Measurements from ENCODE around the gene RDH5. TPM values are rescaled to one million over a fixed set of nuclear protein-coding genes. Genes with fewer than 3 reads are reported as not detected.

The RDH5 gene
- total RNA-seq, 1 donor, result 32.2 TPM

DNA sequence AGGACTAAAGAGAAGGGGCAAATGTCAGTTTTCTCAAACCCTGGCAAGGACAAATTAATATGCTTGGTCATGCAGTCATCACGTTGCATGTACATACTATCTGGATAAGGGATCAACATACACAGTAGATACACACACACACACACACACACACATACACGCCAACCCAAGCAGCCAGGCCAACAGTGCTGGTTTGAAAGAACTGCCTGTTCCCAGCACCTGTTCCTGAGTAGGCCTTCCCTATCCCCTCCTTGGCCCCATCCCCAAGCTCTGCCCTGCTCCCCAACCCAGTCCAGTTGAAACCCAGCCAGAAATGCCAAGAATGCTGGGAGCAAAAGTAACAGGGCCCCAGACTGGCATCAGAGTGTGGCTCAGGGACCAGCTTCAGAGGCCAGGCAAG is 16.9 kb upstream of the RDH5 start:
- Histone ChIP-seq H3K9me3 (ENCODE audit: low read depth, low read length) (no peaks in the 10 kb centered on the region), H3K36me3 (ENCODE audit: insufficient read depth, low read length) (peaks cover 25% of the 10 kb centered on the region), H3K4me2 (ENCODE audit: insufficient read depth, low read length) (peak overlapping the region; percentile 76), H2AFZ (ENCODE audit: low read length) (no peak overlapping the region), H3K79me2 (ENCODE audit: insufficient read depth, low read length) (peaks cover 81% of the 10 kb centered on the region), H3K27ac (ENCODE audit: low read depth, low read length) (peak overlapping the region; percentile 66), H3K4me1 (ENCODE audit: insufficient read depth, low read length) (peaks cover 40% of the 10 kb centered on the region), H4K20me1 (ENCODE audit: insufficient read depth, low read length) (peaks cover 52% of the 10 kb centered on the region), H3K4me3 (ENCODE audit: insufficient read depth, low read length) (peak overlapping the region; percentile 73), H3K27me3 (ENCODE audit: insufficient read depth, low read length) (no peaks in the 10 kb centered on the region)
- TF ChIP-seq CTCF (IDR thresholded peaks at IDR 0.05; ENCODE audit: extremely low read depth, low read depth, low read length), result no peak
- DNase-seq (ENCODE audit: insufficient read length, low spot score, missing footprints), result peak; percentile 63

DNA sequence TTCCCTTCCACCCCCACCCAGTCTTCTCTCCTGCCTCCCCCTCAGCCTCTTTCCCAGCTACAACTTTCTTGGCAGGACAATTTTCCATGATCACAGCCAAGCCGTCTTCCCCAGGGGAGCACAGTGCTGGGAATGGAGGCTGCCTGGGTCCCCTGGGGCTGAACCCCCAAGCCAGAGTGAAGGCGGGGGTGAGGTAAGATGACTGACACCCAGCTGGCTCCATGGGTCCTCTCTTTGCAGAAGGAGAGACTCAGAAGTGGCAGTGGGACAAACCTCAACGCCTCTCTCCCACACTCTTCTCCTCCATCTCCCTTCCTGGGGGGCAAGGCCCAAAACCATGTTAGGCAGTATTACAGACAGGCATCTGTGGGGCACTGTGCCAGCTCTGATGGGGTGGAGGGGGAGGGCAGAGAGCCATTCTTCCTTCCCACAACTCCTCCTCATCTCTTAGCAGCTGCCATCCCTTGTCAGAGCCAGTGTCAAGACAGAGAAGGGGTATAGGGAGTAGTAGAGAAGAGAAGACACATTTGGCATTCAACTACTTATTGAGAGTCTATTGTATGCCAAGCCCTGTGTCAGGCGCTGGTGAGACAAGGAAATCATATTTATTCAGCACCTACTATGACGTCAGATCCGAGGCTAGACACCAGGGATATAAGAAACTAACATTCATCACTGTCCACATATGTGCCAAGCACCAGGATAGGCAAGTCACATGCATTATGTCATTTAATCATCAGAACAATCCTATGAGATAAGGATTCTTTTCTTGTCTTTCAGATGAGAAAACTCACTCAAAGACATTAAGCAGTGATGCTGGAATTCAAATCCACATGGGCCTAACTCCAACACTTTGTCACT is 16.1 kb upstream of the RDH5 start:
- no peak for TF ChIP-seq CTCF (IDR thresholded peaks at IDR 0.05; ENCODE audit: extremely low read depth, low read depth, low read length)
- no peaks in the 10 kb centered on the region for H3K9me3 ChIP-seq (ENCODE audit: low read depth, low read length)
- H3K4me2 ChIP-seq (ENCODE audit: insufficient read depth, low read length), result peak overlapping the region; percentile 76
- peaks cover 49% of the 10 kb centered on the region for H3K4me1 ChIP-seq (ENCODE audit: insufficient read depth, low read length)
- DNase-seq (ENCODE audit: insufficient read length, low spot score, missing footprints), result peak; percentile 93
- H3K79me2 ChIP-seq (ENCODE audit: insufficient read depth, low read length), result peaks cover 77% of the 10 kb centered on the region
- no peaks in the 10 kb centered on the region for H3K27me3 ChIP-seq (ENCODE audit: insufficient read depth, low read length)
- H3K4me3 ChIP-seq (ENCODE audit: insufficient read depth, low read length), result peak overlapping the region; percentile 73
- H2AFZ ChIP-seq (ENCODE audit: low read length), result no peak overlapping the region
- peak overlapping the region; percentile 66 for H3K27ac ChIP-seq (ENCODE audit: low read depth, low read length)
- H3K36me3 ChIP-seq (ENCODE audit: insufficient read depth, low read length), result peaks cover 22% of the 10 kb centered on the region
- peaks cover 51% of the 10 kb centered on the region for H4K20me1 ChIP-seq (ENCODE audit: insufficient read depth, low read length)

DNA sequence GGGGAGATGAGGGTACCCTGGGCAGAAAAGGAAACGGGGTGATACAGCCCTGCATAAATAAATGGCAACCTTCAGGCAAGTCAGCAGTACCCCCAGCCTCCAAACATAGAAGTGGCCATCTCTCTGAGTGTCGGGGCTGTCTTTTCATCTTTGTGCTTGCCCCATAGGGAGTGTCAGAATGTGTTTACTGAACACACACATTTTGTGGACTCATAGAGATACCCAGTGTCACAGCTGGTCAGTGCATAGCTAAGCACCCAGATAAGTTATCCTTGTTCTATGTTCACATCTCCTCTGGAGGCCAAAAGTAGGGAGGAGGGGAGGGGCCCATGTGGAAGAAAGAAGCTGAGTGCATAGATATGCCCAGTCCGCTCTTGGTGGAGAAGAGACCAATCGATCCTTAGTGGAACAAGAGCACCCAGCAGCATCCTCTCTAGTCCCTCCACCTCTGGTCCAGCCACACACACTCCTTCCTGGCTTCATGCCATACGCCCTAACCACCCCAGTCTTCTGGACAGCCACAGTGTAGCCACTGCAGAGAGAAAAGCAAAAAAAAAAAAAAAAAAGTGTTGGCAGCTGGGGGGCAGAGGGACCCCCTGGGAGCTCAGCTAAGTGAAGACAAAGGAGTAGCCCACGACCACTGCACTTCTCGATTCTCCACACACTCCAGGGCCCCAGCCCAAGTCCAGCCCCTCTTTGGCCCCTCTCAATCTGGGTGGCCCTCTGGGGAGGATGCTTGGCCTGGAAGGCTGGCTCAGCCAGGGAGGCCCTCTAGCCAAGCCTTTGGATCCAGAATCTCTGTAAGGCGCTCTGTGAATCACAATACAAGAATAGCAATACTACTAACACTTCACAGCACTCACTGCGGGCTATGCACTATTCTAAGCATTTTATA is 15.1 kb upstream of the RDH5 start:
- Histone ChIP-seq H3K27me3 (ENCODE audit: insufficient read depth, low read length) (no peaks in the 10 kb centered on the region), H3K4me3 (ENCODE audit: insufficient read depth, low read length) (peak overlapping the region; percentile 73), H3K4me1 (ENCODE audit: insufficient read depth, low read length) (peaks cover 56% of the 10 kb centered on the region), H3K36me3 (ENCODE audit: insufficient read depth, low read length) (peaks cover 15% of the 10 kb centered on the region), H3K79me2 (ENCODE audit: insufficient read depth, low read length) (peaks cover 68% of the 10 kb centered on the region), H3K9me3 (ENCODE audit: low read depth, low read length) (no peaks in the 10 kb centered on the region), H3K4me2 (ENCODE audit: insufficient read depth, low read length) (peak overlapping the region; percentile 76), H4K20me1 (ENCODE audit: insufficient read depth, low read length) (peaks cover 47% of the 10 kb centered on the region), H2AFZ (ENCODE audit: low read length) (no peak overlapping the region), H3K27ac (ENCODE audit: low read depth, low read length) (peak overlapping the region; percentile 66)
- DNase-seq (ENCODE audit: insufficient read length, low spot score, missing footprints), result peak; percentile 94
- TF ChIP-seq CTCF (IDR thresholded peaks at IDR 0.05; ENCODE audit: extremely low read depth, low read depth, low read length), result no peak
